Colonic mucosa (tissue), 4 donors: ENCODE measurements around the gene PRR35. TPM values are rescaled to one million over a fixed set of nuclear protein-coding genes. Genes with fewer than 3 reads are reported as not detected.

ENCODE experiments used
- DNase-seq: peaks from one replicate; pipeline ENCODE4 v3.0.0-alpha.2; 2020
- H3K27ac ChIP-seq: fragments of 200-600 bp; one replicate; pipeline ENCODE4 v1.8.0; 2021
- H3K27me3 ChIP-seq: fragments of 200-600 bp; one replicate; pipeline ENCODE4 v1.8.0; 2021
- H3K36me3 ChIP-seq: fragments of 200-600 bp; one replicate; pipeline ENCODE4 v1.8.0; 2021
- H3K4me1 ChIP-seq: fragments of 200-600 bp; one replicate; pipeline ENCODE4 v1.8.0; 2021; ENCODE audit warnings: mild to moderate bottlenecking
- H3K4me3 ChIP-seq: fragments of 200-600 bp; one replicate; pipeline ENCODE4 v1.8.0; 2021
- H3K9ac ChIP-seq, 2 donors: one replicate each; pipeline ENCODE4 v1.7.0; 2013; ENCODE audit warnings: control low read depth in 2 of 2, low read depth in 2 of 2, low read length in 2 of 2
- H3K9me3 ChIP-seq: fragments of 200-600 bp; one replicate; pipeline ENCODE4 v1.8.0; 2021
- intact Hi-C: fragments of 100-400 bp; cut with DNase I; formaldehyde crosslinking; loops from one replicate; pipeline ENCODE4 v1.14.1; 2022
- total RNA-seq, 2 donors: library from RNA; stranded (reverse); fragmentation: NEBNext Ultra II Directional in 1 of 2; extraction: Animal tissue kit (Norgen Biotek cat#: 25700) in 1 of 2; gene quantifications; one replicate each; pipeline ENCODE4 v1.2.1, GENCODE V29; 2021
- TF ChIP-seq, protein P1 (sequence below): fragments of 200-600 bp; IDR thresholded peaks from one replicate; pipeline ENCODE4 v1.8.0; 2022; ENCODE audit warnings: antibody characterized with exemption, mild to moderate bottlenecking
- donor health status: healthy.
- donor health status: DM: no; HTN: no; CAD: no.
- donor health status: DM: no; HTN: no; CAD: no.

PRR35 gene
- total RNA-seq, 2 donors from 2014 or later: not detected

DNA sequence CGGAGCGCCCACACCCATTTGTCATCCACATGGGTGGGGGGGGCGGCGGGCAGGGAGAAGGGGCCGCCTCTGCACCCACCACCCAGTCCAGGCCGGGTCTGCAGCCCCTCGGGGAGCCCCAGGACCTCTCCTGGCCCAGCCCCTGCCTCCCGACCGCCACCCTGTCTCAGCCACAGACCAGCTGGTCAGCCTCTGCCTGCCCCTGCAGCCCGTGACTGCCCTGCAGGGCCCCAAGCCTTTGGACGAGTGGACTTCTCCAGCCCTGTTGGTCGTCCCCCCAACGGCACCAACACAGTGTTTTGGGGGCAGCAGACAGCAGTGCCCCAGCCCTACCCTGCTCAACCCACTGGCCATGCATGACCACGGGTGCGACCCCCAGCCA lies 1.2 kb downstream of the PRR35 start:
- no peak overlapping the region for H3K27ac ChIP-seq
- H3K9ac ChIP-seq: no peak overlapping the region
- no peaks in the 10 kb centered on the region for H3K4me1 ChIP-seq
- H3K4me3 ChIP-seq: no peak overlapping the region
- H3K36me3 ChIP-seq: no peaks in the 10 kb centered on the region
- H3K27me3 ChIP-seq: peaks cover 26% of the 10 kb centered on the region
- H3K9me3 ChIP-seq: no peaks in the 10 kb centered on the region
- TF ChIP-seq, protein P1, sequence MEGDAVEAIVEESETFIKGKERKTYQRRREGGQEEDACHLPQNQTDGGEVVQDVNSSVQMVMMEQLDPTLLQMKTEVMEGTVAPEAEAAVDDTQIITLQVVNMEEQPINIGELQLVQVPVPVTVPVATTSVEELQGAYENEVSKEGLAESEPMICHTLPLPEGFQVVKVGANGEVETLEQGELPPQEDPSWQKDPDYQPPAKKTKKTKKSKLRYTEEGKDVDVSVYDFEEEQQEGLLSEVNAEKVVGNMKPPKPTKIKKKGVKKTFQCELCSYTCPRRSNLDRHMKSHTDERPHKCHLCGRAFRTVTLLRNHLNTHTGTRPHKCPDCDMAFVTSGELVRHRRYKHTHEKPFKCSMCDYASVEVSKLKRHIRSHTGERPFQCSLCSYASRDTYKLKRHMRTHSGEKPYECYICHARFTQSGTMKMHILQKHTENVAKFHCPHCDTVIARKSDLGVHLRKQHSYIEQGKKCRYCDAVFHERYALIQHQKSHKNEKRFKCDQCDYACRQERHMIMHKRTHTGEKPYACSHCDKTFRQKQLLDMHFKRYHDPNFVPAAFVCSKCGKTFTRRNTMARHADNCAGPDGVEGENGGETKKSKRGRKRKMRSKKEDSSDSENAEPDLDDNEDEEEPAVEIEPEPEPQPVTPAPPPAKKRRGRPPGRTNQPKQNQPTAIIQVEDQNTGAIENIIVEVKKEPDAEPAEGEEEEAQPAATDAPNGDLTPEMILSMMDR: no peak
- intact Hi-C loops: no loop called here
- DNase-seq: no peak

DNA sequence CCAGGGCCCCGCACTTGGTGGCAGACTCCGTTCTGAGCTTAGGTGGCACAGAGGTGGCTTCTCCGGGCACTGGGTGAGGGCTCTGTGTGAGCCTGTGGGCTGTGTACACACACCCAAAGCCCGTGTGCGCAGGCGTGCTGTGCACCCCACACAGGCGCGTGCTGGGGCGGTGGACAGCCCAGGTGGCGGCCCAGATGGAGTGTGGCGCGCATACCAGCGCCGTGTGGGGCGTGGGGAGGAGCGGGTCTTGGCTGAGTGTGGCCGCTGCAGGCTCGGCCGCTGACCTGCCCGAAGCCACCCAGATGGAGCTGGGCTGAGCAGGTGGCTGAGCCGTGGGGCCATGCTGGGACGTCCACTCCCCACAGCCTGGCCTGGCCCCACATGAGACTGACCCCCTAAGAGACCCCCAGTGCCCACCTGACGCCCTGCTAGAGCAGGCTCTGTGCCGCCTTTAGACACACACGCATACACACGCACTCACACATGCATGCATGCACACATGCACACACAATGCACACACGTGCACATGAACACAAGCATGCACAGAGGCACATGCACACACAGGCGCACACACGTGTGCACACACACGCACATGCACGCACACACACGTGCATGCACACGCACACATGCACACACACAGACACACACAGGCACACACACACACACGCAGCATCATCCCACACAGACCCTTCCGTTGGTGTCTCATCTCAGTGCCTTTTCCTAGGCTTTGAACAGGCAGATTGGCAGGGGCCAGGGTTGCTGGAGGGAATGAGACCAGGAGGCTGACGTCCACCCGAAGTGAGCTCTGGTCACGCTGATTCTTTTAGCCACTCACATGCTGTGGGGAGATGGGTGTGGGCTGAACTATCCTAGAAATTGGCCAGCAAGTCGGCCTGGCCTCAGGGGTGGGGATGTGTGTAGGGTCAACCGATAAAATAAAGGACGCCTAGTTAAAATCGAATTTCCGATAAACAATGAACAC lies 2.1 kb downstream of the PRR35 start:
- peaks cover 5% of the 10 kb centered on the region for H3K4me1 ChIP-seq
- H3K27ac ChIP-seq: no peak overlapping the region
- H3K27me3 ChIP-seq: peaks cover 26% of the 10 kb centered on the region
- TF ChIP-seq, protein P1: no peak
- H3K4me3 ChIP-seq: no peak overlapping the region
- H3K36me3 ChIP-seq: no peaks in the 10 kb centered on the region
- DNase-seq: no peak
- no peaks in the 10 kb centered on the region for H3K9me3 ChIP-seq
- intact Hi-C loops: no loop called here
- no peak overlapping the region for H3K9ac ChIP-seq

DNA sequence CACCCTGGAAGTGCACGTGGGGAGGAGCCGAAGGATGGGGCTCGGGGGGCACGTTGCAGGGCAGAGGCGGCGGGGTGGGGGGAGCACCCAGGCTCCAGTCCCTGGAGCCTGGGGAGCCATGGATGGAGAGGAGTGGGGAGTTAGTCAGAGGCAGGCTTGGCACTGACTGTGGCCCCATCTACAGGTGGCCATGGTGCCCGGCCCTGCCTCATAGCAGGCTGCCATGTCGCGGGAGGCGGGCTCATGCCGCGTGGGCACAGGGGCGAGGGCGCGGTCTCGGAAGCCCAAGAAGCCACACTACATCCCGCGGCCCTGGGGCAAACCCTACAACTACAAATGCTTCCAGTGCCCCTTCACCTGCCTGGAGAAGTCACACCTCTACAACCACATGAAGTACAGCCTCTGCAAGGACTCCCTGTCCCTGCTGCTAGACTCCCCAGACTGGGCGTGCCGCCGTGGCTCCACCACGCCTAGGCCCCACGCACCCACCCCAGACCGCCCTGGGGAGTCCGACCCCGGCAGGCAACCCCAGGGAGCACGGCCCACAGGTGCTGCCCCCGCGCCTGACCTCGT lies 3.0 kb downstream of the PRR35 start:
- TF ChIP-seq, protein P1: no peak
- H3K4me1 ChIP-seq: peaks cover 7% of the 10 kb centered on the region
- H3K9me3 ChIP-seq: no peaks in the 10 kb centered on the region
- no peak for DNase-seq
- no peak overlapping the region for H3K4me3 ChIP-seq
- no peaks in the 10 kb centered on the region for H3K36me3 ChIP-seq
- H3K27ac ChIP-seq: no peak overlapping the region
- H3K27me3 ChIP-seq: peaks cover 26% of the 10 kb centered on the region
- H3K9ac ChIP-seq: no peak overlapping the region
- intact Hi-C loops: no loop called here

DNA sequence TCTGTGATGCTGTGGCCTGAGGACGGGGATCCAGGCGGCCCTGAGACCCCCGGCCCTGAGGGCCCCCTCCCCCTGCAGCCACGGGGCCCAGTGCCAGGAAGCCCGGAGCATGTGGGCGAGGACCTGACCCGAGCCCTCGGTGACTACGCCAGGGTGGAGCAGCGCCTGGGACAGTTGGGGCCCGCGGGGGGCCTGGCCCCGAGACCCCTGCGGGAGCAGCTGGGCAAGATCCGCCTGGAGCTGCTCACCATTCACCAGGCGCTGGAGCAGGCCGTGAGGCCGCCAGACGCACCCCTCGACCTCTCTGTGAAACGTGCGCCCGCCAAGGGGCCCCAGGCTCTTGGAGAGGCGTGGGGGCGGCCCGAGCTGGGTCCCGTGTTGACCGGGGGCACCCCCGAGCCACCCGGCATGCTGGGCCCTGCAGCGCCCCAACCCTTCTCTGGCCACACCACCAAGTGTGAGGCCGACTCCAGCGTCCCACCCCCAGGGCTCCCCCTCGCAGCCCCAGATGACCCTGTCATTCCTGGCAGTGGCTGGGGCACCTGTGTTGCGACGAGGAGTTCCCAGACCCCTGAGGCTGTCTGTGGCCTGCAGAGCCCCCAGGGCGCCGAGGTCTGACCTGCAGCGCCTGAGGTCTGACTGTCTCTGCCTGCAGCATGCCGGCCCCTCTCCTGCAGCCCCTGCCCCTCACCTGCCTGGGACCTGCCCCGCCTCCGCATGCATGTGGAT lies 4.7 kb downstream of the PRR35 start:
- intact Hi-C loops: no loop called here
- Histone ChIP-seq H3K4me3 (no peak overlapping the region), H3K27ac (no peak overlapping the region), H3K9ac (no peak overlapping the region), H3K4me1 (peaks cover 20% of the 10 kb centered on the region), H3K36me3 (no peaks in the 10 kb centered on the region), H3K27me3 (peaks cover 12% of the 10 kb centered on the region), H3K9me3 (no peaks in the 10 kb centered on the region)
- TF ChIP-seq, protein P1: no peak
- no peak for DNase-seq

DNA sequence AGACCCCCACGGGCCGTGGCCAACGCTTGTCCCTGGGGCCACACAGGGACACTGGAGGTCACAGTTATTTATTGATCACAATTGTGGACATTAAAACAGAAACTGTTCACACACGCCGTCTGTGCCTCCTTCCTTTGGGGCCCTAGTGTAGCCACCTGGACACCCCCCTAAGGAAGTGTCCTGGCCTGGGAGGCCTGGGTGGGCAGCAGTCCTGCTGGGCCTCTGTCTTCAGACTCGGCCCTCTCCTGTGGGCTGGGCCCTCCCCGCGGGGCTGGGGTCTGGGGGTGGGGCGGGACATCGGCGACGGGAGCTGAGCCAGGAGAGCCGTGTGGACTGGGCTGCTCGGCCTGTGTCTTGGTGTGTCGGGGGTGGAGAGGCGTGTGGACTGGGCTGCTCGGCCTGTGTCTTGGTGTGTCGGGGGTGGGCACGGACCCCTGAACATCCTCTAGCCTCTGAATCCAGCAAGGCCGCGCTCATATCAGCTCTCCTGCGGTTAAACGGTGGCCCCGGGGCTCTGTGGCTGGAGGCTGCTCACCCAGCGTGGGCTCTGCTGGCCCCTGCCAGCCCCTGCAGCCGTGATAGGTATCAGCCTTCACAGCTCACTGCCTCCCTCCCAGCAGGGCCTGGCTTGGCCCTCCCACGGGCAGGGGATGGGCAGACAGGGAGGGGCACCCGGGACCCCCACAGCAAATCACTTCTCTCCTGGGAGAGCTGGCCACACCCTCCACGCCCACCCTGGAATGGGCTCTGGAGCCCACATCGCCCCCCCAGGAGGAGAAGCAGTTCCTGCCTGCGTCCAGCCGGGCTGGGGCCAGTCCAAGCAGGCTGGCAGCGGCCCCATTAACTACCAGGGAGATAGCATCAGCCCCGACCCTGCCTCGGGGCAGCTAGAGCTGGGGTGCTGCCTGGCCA lies 5.5 kb downstream of the PRR35 start:
- no peak overlapping the region for H3K27ac ChIP-seq
- H3K36me3 ChIP-seq: no peaks in the 10 kb centered on the region
- TF ChIP-seq, protein P1: no peak
- intact Hi-C loops: no loop called here
- H3K4me3 ChIP-seq: no peak overlapping the region
- H3K9ac ChIP-seq: peak overlapping the region in 1 of 2 donors; percentile 1
- H3K27me3 ChIP-seq: peaks cover 7% of the 10 kb centered on the region
- no peaks in the 10 kb centered on the region for H3K9me3 ChIP-seq
- H3K4me1 ChIP-seq: peaks cover 20% of the 10 kb centered on the region
- no peak for DNase-seq
